ENCODE measurements around the gene CAMTA1. TPM values are rescaled to one million over a fixed set of nuclear protein-coding genes. Genes with fewer than 3 reads are reported as not detected.

Gene CAMTA1
- polyA plus RNA-seq, 1 of the 3 experiments (the other 2 are of a cell fraction) = 63.1 TPM

DNA sequence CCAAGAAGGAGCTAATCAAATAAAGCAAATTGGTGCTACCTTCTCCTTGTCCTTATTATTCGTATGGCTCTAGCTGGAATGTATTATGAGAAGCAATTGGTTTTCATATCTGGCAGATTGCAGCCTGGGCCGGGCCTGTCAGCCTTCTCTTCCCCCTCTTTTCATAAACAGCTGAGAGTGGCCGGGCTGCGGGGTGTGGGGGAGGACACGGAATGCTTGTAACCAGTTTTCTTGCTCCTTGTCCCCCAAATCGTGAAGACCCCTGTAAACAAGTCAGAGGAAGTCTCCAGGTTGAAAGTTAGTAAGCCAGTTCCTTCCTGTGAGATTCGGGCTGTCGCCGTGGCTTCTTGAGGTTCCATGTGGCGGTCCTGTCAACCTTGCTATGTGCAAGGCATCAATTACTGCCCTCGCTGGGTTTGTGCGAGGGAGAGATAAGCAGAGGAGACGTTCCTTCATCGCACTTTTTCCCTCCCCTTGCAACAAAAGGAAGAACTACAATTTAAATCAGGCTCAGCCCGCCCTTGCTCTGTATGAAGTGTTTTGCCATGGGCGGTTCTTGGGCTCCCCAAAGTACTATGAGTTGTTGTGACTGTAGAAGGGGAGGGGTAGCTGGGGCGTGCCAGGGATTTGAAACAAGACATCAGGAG lies 450.7 kb downstream of the CAMTA1 start:
- H4K20me1 ChIP-seq (ENCODE audit: insufficient read depth) = no peaks in the 10 kb centered on the region
- TF ChIP-seq CHD2 (IDR thresholded peaks at IDR 0.05; ENCODE audit: low read length, partially characterized antibody) (no peak), EZH2phosphoT487 (IDR thresholded peaks at IDR 0.05; ENCODE audit: borderline replicate concordance, low read depth) (no peak), ELF1 (IDR thresholded peaks at IDR 0.05) (no peak), MEF2A (IDR thresholded peaks at IDR 0.05; ENCODE audit: borderline replicate concordance, low read depth) (no peak), RCOR1 (IDR thresholded peaks at IDR 0.05; ENCODE audit: low read length) (no peak), YY1 (IDR thresholded peaks at IDR 0.05; ENCODE audit: low read depth) (no peak), RXRA (IDR thresholded peaks at IDR 0.05; ENCODE audit: borderline replicate concordance, low read depth) (no peak), TAF1 (IDR thresholded peaks at IDR 0.05; ENCODE audit: borderline replicate concordance, low read depth, low read length) (no peak), SMC3 (IDR thresholded peaks at IDR 0.05; ENCODE audit: low read depth, low read length) (no peak), NFIC (IDR thresholded peaks at IDR 0.05; ENCODE audit: borderline replicate concordance) (no peak), FOSL2 (IDR thresholded peaks at IDR 0.05; ENCODE audit: borderline replicate concordance, low read depth) (no peak), POLR2AphosphoS5 (IDR thresholded peaks at IDR 0.05; ENCODE audit: low read depth, low read length) (no peak), GABPA (IDR thresholded peaks at IDR 0.05; ENCODE audit: low read depth) (no peak)
- TF ChIP-seq, protein P1, sequence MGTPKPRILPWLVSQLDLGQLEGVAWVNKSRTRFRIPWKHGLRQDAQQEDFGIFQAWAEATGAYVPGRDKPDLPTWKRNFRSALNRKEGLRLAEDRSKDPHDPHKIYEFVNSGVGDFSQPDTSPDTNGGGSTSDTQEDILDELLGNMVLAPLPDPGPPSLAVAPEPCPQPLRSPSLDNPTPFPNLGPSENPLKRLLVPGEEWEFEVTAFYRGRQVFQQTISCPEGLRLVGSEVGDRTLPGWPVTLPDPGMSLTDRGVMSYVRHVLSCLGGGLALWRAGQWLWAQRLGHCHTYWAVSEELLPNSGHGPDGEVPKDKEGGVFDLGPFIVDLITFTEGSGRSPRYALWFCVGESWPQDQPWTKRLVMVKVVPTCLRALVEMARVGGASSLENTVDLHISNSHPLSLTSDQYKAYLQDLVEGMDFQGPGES (IDR thresholded peaks at IDR 0.05; ENCODE audit: low read depth, low read length) = no peak
- TF ChIP-seq, protein P2, sequence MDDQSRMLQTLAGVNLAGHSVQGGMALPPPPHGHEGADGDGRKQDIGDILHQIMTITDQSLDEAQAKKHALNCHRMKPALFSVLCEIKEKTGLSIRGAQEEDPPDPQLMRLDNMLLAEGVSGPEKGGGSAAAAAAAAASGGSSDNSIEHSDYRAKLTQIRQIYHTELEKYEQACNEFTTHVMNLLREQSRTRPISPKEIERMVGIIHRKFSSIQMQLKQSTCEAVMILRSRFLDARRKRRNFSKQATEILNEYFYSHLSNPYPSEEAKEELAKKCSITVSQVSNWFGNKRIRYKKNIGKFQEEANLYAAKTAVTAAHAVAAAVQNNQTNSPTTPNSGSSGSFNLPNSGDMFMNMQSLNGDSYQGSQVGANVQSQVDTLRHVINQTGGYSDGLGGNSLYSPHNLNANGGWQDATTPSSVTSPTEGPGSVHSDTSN (IDR thresholded peaks at IDR 0.05) = no peak
- TF ChIP-seq, protein P3, sequence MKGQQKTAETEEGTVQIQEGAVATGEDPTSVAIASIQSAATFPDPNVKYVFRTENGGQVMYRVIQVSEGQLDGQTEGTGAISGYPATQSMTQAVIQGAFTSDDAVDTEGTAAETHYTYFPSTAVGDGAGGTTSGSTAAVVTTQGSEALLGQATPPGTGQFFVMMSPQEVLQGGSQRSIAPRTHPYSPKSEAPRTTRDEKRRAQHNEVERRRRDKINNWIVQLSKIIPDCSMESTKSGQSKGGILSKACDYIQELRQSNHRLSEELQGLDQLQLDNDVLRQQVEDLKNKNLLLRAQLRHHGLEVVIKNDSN (IDR thresholded peaks at IDR 0.05; ENCODE audit: borderline replicate concordance, low read depth) = no peak
- TF ChIP-seq, protein P4, sequence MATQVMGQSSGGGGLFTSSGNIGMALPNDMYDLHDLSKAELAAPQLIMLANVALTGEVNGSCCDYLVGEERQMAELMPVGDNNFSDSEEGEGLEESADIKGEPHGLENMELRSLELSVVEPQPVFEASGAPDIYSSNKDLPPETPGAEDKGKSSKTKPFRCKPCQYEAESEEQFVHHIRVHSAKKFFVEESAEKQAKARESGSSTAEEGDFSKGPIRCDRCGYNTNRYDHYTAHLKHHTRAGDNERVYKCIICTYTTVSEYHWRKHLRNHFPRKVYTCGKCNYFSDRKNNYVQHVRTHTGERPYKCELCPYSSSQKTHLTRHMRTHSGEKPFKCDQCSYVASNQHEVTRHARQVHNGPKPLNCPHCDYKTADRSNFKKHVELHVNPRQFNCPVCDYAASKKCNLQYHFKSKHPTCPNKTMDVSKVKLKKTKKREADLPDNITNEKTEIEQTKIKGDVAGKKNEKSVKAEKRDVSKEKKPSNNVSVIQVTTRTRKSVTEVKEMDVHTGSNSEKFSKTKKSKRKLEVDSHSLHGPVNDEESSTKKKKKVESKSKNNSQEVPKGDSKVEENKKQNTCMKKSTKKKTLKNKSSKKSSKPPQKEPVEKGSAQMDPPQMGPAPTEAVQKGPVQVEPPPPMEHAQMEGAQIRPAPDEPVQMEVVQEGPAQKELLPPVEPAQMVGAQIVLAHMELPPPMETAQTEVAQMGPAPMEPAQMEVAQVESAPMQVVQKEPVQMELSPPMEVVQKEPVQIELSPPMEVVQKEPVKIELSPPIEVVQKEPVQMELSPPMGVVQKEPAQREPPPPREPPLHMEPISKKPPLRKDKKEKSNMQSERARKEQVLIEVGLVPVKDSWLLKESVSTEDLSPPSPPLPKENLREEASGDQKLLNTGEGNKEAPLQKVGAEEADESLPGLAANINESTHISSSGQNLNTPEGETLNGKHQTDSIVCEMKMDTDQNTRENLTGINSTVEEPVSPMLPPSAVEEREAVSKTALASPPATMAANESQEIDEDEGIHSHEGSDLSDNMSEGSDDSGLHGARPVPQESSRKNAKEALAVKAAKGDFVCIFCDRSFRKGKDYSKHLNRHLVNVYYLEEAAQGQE (IDR thresholded peaks at IDR 0.05; ENCODE audit: low read depth, low read length) = no peak
- TF ChIP-seq, protein P5, sequence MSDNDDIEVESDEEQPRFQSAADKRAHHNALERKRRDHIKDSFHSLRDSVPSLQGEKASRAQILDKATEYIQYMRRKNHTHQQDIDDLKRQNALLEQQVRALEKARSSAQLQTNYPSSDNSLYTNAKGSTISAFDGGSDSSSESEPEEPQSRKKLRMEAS (IDR thresholded peaks at IDR 0.05; ENCODE audit: low read depth) = no peak
- no peaks in the 10 kb centered on the region for H3K36me3 ChIP-seq (replicated peaks in 1 of 2; ENCODE audit: control insufficient read depth in 1 of 2, insufficient read depth in 2 of 2, low read length in 1 of 2)
- WGBS (ENCODE audit: low lambda C conversion rate) = 85% methylated on average over 17 of the region's 17 CpGs
- H3K4me1 ChIP-seq (ENCODE audit: control insufficient read depth in 1 of 2, insufficient read depth in 2 of 2, low read depth in 1 of 2, low read length in 1 of 2) = no peaks in the 10 kb centered on the region; a peak in 1 of 4 replicates
- ChIA-PET POLR2A (no interaction called here), CTCF (interaction anchor here (1.0 kb wide), 2 partner anchors 10 kb away, joined by 3 read pairs; no protein-coding TSS in a partner anchor)
- no peak overlapping the region for H3K4me2 ChIP-seq
- H3F3A ChIP-seq (replicated peaks; ENCODE audit: insufficient read depth) = no peaks in the 10 kb centered on the region
- H2AFZ ChIP-seq (ENCODE audit: low read depth) = no peak overlapping the region
- no peaks in the 10 kb centered on the region for H3K79me2 ChIP-seq (ENCODE audit: insufficient read depth)
- no peak for DNase-seq
- H3K9me3 ChIP-seq = no peaks in the 10 kb centered on the region
- H3K4me3 ChIP-seq (ENCODE audit: low read depth in 2 of 2, low read length in 1 of 2) = no peak overlapping the region
- H3K27ac ChIP-seq (ENCODE audit: low read depth in 2 of 2, low read length in 1 of 2) = no peak overlapping the region
- no peak overlapping the region for H3K9ac ChIP-seq
- H3K9me2 ChIP-seq = no peaks in the 10 kb centered on the region
- H3K27me3 ChIP-seq (ENCODE audit: insufficient read depth) = no peaks in the 10 kb centered on the region
